WERI-Rb-1 (cell line): ENCODE measurements around the gene CAMTA1.

ENCODE experiments used
- DNase-seq: peaks from one replicate; pipeline ENCODE4 v3.0.0-alpha.2; 2020
- H3K27ac ChIP-seq: fragments of 250-450 bp; sonication (Bioruptor Pico); 2 replicates; pipeline ENCODE4 v1.5.1; 2020; ENCODE audit warnings: mild to moderate bottlenecking, moderate library complexity
- H3K27me3 ChIP-seq: fragments of 250-450 bp; sonication (Bioruptor Pico); 2 replicates; pipeline ENCODE4 v1.5.1; 2021; ENCODE audit warnings: mild to moderate bottlenecking, low read depth, moderate library complexity; ENCODE audit not compliant: insufficient read depth, severe bottlenecking
- H3K36me3 ChIP-seq: fragments of 250-450 bp; sonication (Bioruptor Pico); 2 replicates; pipeline ENCODE4 v1.5.1; 2020; ENCODE audit warnings: mild to moderate bottlenecking, moderate library complexity
- H3K4me3 ChIP-seq: 2 replicates; pipeline ENCODE4 v1.5.1; 2011; ENCODE audit warnings: low read depth, mild to moderate bottlenecking, control low read depth, low read length
- H3K9me3 ChIP-seq: fragments of 250-450 bp; sonication (Bioruptor Pico); 2 replicates; pipeline ENCODE4 v1.5.1; 2021; ENCODE audit warnings: mild to moderate bottlenecking, moderate library complexity; ENCODE audit not compliant: severe bottlenecking
- TF ChIP-seq, protein P1 (sequence below): IDR thresholded peaks from 2 replicates; pipeline ENCODE4 v1.5.1; 2011; ENCODE audit warnings: low read depth, mild to moderate bottlenecking, control low read depth, inconsistent platforms, low read length

Gene CAMTA1

DNA sequence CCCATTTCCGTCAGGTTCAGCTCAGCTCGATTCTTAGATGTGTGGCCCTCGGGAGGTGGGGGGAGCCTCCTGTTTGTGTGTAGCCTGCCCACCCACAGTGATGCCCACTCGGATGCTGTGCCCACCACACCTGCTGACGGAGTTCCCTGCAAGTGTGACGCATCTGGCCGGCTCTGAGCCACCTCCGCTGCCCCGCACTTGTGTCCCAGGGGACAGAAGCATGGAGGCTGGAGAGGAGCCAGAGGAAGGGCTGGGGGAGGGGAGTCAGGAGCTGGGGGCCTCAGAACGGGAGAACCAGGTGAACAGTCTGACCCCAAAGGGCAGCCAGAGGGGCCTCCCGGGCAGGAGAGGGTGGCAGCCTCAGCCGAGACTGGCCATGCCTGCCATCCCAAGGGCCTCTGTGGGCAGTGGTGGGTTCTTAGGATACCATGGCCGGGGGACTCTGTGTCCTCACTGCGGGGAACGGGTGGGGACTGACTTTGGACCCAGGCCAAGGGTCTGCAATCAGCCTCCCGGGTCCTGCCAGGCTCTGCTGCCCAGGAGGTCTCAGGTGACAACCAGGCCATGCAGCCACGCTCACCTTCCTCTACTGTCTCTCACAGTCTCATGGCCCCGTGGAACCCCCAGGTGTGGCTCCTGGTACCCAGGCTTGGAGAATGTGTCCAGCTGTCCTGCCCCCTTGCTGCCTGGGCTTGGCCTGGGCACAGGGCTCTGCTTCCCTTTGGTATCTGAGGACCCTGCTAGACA lies 718.6 kb downstream of the CAMTA1 start:
- Histone ChIP-seq H3K36me3 (no peaks in the 10 kb centered on the region), H3K27ac (no peak overlapping the region), H3K4me3 (no peak overlapping the region), H3K9me3 (no peaks in the 10 kb centered on the region), H3K27me3 (no peaks in the 10 kb centered on the region)
- TF ChIP-seq, protein P1, sequence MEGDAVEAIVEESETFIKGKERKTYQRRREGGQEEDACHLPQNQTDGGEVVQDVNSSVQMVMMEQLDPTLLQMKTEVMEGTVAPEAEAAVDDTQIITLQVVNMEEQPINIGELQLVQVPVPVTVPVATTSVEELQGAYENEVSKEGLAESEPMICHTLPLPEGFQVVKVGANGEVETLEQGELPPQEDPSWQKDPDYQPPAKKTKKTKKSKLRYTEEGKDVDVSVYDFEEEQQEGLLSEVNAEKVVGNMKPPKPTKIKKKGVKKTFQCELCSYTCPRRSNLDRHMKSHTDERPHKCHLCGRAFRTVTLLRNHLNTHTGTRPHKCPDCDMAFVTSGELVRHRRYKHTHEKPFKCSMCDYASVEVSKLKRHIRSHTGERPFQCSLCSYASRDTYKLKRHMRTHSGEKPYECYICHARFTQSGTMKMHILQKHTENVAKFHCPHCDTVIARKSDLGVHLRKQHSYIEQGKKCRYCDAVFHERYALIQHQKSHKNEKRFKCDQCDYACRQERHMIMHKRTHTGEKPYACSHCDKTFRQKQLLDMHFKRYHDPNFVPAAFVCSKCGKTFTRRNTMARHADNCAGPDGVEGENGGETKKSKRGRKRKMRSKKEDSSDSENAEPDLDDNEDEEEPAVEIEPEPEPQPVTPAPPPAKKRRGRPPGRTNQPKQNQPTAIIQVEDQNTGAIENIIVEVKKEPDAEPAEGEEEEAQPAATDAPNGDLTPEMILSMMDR: no peak
- DNase-seq: no peak

DNA sequence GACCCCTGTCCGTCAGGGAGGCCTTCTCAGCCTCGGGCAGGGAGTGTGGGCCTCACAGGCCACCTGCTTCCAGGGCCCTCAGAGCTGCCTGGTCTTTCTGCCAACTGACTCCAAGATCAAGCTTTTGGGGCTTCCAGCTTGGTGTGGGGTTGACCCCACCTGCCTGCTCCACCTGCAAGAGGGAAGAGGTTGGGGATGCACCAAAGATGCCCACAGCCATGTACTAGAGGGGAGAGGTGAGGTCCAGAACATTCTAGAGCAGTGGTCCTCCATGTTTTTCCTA lies 719.1 kb downstream of the CAMTA1 start:
- TF ChIP-seq, protein P1: no peak
- H3K27ac ChIP-seq: no peak overlapping the region
- H3K9me3 ChIP-seq: no peaks in the 10 kb centered on the region
- no peak for DNase-seq
- H3K27me3 ChIP-seq: no peaks in the 10 kb centered on the region
- no peak overlapping the region for H3K4me3 ChIP-seq
- no peaks in the 10 kb centered on the region for H3K36me3 ChIP-seq

DNA sequence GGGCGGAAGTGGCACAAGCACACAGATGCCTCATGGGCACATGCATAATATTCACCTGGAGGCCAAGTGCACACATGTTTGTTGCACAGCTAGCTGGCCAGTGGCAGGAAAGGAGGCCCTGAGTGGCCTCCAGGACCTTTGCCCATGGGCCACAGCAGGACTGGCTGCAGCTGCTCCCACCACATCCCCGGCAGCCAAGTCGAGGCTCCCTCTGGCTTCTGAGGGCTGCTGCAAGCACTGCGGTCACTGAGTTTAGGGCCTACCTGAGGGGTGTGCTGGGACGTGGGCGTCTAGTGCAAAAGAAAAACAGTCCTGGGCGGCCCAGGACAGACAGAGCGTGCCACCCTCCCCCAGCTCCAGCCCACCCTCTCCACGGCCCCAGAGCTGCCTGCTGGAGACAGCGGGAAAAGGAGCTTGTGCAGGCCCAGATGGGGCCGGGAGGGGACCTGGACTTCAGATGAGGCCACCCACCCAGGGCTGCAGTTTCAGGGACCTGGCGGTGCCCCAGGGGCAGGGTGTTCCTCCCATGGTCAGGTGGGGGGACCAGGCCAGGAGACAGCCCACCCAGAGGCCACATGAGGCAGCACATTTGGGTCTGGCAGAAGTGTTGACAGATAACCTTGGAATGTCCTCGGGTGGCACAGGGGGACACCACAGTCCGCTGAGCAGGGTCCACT lies 720.0 kb downstream of the CAMTA1 start:
- no peak overlapping the region for H3K4me3 ChIP-seq
- no peak for DNase-seq
- TF ChIP-seq, protein P1: no peak
- H3K27ac ChIP-seq: no peak overlapping the region
- H3K36me3 ChIP-seq: no peaks in the 10 kb centered on the region
- H3K9me3 ChIP-seq: no peaks in the 10 kb centered on the region
- no peaks in the 10 kb centered on the region for H3K27me3 ChIP-seq

DNA sequence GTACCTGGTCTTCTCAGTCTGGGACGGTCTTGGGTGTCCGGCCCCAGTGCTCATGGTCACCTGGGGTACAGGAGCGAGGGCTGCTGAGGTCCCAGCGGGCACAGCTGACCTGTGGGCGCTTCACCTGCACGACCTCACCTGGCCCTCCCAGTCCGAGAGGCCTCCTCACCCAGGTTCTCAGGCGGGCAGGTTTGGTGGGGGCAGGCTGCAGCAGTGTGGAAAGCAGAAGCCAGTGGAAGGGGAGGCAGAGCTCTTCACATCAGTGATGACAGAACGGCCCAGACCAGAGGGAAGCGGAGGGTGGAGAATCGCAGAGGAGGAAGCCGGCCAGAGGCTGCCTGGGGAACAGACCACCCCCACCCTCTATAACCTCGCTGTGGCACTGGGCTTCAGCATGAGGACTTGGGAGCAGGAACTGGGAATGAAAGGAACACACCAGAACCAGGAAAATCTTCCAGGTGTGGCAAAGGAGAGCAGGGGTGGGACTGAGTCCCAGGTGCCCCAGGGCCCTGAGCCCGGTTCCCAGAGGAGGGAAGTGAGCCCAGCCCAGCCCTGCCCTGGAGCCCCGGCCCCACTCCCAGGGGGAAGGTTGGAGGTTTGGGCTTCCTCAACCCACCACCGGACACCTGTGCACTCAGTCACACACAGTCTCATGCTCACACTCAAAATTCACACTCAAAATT lies 720.7 kb downstream of the CAMTA1 start:
- TF ChIP-seq, protein P1: no peak
- DNase-seq: no peak
- no peaks in the 10 kb centered on the region for H3K9me3 ChIP-seq
- no peak overlapping the region for H3K27ac ChIP-seq
- H3K27me3 ChIP-seq: no peaks in the 10 kb centered on the region
- no peak overlapping the region for H3K4me3 ChIP-seq
- H3K36me3 ChIP-seq: no peaks in the 10 kb centered on the region

DNA sequence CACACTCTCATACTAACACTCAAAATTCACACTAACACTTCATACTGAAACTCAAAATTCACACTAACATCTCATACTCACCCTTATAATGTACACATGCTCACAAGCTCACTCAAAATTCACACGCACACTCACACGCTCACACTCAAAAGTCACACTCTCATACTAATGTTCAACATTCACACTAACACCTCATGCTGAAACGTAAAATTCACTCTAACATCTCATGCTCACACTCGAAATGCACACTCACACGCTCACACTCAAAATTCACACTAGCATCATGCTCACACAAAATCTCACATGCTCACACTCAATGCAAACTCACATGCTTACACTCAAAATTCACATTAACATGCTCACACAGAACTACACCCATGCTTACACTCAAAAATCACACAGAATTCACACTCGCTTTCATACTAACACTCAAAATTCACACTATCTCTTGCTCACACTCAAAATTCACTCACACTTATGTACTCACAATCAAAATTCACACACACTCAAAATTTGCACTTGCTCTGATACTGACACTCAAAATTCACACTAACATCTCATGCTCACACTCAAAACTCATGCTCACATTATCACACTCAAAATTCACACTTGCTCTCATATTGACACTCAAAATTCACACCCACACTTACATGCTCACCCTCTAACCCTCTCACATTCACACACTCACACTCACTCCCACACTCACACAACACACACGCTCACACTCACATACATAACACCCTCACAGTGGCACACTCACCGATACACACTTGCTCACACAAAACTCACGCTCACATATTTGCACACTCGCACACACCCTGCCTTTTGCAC lies 721.4 kb downstream of the CAMTA1 start:
- H3K27ac ChIP-seq: no peak overlapping the region
- no peaks in the 10 kb centered on the region for H3K9me3 ChIP-seq
- no peak overlapping the region for H3K4me3 ChIP-seq
- H3K27me3 ChIP-seq: no peaks in the 10 kb centered on the region
- TF ChIP-seq, protein P1: no peak
- no peaks in the 10 kb centered on the region for H3K36me3 ChIP-seq
- no peak for DNase-seq
